HuH-7.5 (cell line): ENCODE data around the gene NETO2.
"Not testable (repeated sequence)": the region's sequence is repeated elsewhere in the genome, so short reads cannot be mapped to it uniquely, and the experiment has no call there.

ENCODE experiments used
- DNase-seq: peaks from one replicate; pipeline ENCODE4 v3.0.0; 2011; ENCODE audit warnings: low spot score

The NETO2 gene

DNA sequence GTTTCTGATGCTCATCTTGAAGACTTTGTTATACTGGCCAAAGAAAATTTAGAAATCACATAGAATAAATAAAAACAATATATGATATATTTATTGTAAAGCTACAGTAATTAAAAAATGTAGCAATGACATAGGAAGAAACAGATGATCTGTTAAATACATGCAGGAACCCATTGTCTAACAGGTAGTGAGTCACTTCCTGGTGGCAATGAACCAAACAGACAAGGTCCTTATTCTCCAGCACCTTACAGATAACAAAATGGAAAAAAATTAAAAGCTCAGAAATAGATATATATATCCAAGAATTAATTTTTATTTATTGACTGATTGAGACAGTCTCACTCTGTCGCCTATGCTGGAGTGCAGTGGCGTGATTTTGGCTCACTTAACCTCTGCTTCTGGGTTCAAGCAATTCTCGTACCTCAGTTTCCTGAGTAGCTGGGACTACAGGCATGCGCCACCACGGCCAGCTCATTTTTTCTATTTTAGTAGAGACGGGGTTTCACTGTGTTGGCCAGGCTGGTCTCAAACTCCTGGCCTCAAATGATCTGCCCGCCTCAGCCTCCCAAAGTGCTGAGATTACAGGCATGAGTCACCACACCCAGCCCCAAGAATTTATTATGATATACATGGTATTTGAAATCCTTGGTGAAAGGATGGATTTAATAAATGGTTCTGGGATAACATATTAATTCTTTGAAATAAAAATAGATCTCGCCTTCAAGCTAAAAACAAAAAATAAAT, 7.5 kb downstream of the NETO2 start:
- no peak for DNase-seq

DNA sequence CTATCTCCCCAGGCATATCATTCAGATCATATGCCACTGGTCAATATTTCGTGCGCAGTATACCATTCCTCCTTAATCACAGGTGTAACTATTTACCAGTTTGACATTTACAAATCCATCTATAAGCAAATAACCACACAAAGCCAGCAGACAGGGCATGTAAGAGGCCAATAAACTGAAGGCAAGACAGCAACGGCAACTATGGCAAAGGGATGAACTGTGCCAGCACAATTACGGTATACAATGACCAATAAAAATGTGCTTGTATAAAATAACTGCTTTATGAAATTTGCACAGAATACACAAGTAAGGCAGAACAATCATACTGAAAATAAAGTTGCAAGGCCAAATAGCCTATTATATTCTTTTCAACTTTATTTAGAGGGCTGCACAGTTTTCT, 9.2 kb downstream of the NETO2 start:
- DNase-seq, result no peak

DNA sequence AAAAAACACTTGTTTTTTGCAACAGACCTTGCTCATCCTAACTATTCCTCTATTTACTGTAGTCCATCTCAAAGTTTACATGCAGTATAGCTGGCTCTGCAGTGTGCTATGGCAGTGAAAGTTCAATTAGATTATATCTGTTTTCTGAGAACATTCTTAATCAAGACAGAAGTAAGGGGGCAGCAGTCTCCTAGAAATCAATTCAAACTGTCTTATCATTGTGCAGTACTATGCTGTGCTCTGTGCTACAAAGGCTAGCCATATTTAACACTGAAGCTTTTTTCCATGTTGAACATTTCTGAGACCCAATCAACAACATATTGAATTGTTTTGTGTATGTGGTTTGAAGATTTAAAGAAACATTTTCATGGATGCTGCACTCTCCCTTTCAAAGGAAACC, 11.4 kb downstream of the NETO2 start:
- no peak for DNase-seq

DNA sequence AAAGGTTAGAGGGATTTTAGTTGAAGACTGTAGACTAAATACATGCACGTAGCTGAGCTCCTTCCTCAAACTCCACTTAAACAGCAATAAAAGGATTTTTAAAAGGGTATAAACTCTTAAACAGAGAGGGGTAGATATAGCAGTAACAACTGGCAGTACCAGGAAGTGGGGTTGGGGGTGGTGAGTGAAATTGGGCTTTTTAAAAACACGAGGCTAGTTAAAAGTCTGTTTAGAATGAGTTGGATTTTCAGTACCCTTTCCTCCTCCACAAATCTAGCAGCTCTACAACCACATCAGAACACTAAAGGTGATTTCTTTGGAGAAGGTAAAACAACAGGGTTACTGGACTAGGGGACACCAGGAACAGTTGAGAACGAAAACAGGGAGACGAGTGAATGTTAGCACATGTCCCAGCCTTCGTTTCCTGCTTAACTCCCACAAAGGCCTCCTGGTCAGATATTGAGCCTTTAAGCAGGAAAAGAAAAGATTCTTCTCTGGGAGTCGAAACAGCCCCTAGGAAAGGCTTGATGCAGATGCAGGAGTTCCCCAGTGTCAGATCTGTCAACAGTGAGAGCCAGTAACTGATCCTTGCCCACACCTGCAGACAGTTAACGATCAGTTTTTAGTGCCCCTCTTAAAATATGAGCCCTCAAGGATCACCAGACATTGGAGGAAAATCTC, 13.8 kb downstream of the NETO2 start:
- DNase-seq, result no peak

DNA sequence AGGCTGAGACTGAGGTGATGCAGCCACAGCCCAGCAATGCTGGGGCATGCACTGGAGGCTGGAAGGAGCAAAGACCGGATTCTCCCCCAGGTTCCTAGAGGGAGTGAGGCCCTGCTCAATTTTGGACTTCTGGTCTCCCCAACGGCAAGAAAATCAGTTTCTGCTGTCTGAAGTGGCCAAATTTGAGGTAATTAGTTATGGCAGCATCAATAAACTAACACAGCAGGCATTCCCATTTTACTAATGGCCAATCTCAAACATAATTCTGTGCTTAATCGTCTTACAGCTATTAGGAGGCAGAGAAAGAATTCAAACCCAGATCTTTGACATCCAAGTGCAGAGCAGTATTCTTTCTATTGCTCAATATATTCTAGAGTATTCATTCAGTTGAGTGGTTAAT, 16.2 kb downstream of the NETO2 start:
- no peak for DNase-seq

DNA sequence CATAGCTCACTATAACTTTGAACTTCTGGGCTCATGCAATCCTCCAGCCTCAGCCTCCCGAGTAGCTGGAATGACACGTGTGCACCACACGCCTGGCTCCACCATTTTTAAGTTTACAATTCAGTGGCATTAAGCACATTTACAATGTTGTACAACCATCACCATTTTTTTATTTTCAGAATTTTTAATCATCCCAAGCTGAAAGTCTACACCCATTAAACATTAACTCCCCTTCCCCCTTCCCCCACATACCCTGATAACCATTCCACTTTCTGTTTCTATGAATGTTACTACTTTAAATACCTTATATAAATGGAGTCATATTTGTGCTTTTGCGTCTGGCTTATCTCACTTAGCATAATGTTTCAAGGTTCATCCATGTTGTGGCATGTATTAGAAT, 18.0 kb downstream of the NETO2 start:
- no peak for DNase-seq

DNA sequence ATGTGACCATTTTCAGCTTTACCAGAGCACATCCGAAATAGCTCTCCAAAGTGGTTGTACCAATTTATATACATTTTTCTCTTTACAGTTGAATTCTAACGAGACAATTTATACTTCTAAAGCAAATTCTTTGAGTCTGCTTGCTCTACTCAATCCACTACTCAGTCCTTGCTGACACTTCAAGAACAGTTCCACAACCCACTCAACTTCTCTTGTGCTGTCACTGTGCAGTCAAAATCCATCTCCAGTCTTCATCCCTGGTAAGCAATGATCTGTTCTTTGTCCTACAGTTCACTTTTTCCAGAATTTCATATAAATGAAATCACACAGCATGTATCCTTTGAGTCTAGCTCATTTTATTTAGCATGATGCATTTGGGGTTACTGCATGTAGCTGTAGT, 30.6 kb downstream of the NETO2 start:
- no peak for DNase-seq

DNA sequence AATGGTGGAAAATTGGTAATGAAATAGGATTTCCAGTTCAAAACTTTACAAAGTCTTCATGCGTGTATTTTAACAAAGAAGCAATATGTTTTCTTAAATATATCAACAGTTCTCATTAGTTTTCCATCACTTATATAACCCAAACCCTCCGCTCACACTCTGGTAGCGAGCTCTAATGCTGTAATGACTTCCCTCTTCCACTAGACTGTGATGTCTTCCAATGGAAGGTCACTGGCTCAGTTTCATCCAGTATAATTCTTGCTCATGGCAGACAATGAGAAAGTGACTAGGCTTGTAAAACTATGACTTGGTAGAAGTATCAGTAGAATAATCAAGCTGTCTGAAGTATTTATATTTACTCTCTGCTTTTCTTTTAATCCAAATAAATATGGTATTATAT, 32.8 kb downstream of the NETO2 start:
- no peak for DNase-seq

DNA sequence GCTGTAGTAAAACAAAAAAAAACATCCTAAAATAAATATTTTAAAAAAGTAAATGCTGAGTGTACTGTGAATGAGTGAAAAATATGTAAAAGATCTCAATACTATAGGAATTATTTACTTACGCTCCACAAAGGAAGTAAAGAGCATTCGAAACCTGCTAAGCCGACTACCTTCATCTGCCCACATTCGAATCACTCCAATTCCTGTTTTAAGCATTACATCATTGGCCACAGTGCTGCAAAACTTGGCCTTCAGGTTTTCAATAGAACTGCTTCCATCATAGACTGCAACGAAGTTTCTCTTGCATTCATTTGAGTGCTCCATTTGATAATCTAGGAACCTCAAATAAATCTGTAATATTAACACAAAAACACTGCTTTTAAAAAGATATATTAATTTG, 34.4 kb downstream of the NETO2 start:
- no peak for DNase-seq

DNA sequence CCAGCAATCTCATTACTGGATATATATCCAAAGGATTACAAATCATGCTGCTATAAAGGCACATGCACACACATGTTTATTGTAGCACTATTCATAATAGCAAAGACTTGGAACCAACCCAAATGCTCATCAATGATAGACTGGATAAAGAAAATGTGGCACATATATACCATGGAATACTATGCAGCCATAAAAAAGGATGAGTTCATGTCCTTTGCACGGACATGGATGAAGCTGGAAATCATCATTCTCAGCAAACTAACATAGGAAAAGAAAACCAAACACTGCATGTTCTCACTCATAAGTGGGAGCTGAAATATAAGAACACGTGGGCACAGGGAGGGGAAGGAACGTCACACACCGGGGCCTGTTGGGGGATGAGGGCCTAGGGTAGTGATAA, 40.8 kb downstream of the NETO2 start:
- not testable (repeated sequence) for DNase-seq

DNA sequence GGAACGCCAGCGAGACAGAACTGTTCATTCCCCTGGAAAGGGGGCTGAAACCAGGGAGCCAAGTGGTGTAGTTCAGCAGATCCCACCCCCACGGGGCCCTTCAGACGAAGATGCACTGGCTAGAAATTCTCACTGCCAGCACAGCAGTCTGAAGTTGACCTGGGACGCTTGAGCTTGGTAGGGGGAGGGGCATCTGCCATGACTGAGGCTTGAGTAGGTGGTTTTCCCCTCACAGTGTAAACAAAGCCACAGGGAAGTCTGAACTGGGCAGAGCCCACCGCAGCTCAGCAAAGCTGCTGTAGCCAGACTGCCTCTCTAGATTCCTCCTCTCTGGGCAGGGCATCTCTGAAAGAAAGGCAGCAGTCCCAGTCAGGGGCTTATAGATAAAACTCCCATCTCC, 46.6 kb downstream of the NETO2 start:
- DNase-seq, result not testable (repeated sequence)

DNA sequence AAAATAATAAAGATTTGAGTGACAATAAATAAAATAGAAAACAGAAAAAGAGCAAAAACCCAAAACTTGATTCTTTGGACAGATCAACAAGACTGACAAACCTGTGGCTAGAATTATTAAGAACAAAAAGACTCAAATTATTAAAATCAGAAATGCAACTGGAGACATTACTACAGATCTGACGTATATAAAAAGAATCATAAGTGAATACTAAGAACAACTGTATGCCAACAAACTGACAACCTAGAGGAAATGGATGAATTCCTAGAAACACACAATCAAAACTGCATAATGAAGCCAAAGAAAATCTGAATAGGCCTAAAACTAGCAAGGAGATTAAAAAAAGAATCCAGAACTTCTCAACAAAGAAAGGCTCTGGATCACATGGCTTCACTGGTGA, 47.4 kb downstream of the NETO2 start:
- no peak for DNase-seq

DNA sequence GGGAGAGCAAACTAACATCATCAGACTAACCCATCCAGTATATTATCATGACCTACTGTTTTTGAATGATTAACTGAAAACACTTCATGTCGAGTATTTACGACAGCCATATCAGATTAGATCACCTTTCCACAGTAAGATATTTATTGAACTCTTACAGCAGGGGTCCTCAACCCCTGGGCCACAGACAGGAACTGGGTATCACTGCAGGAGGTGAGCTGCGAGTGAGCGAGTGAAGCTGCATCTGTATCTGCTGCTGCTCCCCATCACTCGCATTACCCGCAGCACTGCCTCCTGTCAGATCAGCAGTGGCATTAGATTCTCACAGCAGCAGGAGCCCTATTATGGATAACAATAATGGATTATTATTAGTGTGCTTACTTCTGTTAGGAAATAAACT, 59.5 kb downstream of the NETO2 start:
- no peak for DNase-seq

DNA sequence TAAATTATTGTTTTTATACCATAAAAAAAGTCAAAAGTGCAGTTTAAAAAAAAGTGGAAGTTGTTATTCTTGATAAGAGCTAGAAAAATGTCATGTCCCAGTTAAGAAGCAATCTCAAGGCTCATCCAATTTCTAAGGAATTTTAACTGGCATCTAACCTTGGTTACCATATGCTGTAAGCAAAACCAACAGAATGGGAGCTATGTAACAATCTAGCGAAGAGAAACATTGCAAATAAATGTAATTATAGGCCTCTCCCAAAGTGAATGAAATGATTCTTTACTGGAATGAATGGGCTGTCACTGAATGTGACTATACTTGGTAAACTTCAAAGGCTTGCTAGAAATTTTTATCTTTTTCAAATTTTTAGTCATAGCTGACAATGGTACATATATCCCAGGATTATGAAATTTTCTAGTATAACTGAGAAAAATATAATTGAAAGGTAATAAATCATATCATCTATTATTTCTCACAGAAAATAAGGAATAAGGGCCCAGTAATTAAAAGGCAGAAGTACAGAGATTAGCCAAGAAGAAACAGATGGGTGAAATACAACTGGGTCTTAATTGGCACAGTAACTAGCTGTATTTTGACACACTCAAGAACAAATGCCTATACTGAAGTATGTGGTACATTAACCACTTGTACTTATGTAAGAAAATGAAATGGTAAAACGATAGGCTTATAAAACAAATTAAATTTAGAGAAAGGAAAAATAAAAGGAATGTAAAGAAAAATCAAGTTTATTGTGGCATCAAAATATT, 61.5 kb downstream of the NETO2 start:
- no peak for DNase-seq

DNA sequence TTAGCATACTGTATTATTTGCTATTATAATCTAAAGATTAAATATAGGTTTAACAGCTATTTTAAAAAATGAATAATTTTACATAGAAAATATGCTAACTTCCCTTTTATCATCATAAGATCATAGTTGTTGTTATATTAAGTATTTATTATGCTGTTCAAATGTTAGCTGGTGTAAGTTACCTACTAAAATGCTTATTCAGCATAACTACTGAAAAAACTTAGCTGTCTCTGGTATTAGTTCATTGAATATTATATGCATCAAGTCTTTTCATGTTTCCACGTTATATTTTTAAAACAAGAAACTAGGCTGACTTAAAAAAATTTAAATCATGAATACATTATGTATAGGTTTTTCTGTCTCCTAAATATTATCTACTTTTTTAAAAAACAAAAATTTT, 62.6 kb downstream of the NETO2 start:
- no peak for DNase-seq

DNA sequence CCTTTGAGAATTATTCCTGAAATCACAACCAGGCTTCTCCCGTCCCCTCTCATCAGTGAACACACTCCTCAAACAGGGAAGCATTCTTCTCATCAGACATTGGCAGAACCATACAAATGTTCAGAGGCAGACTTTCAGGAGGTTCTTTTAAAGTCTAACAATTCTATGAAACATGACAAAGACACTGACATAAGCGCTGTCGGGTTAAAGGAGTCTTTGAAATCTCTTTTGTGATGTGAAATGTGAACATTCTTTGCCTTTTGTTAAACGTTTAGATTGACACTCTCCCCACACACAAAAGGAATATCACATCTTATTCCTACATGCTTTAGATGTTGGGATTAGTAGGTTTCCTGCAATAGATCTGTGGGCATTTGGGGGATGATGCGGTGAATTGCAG, 63.9 kb downstream of the NETO2 start:
- DNase-seq, result no peak

DNA sequence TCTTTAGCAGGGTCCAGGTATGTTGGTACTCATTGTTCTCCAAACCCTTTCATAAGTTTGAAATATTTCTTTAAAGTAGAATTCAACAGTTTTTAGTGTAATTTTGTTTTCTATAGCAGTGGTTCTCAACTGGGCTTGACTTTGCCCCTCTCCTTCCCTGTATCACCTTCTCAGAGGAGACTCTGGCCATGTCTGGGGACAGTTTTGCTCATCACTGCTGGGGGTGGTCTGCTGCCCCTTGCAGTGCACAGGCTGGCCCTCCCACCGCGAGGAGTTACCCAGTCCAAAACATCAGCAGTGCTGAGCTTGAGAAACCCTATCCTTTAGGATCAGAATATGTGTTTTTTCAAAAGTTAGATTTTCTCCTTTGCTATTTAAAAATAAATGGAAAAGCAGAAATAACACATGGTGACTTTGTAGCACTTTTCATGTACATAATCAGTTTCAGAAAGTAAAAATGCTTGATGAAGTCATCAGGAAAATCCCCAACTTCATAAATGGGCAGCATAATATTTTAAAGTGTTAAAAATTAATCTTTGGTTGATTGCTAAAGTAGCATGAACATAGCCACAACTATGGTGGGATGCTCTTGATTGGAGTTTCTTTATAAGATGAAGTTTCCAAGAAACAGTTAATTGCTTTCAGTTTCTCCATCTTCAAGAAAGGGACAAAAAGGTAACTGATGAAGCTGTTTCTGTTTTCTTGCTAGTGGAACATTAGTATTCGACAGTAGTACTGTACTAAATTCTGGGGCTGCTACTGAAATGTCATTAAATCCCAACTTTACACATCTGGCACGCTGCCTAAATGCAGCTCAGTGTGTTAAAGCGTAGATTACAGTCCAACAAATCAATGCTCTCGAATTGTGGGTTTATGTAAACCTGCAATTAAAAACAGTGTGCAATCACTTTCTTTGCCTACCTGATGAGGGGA, 70.3 kb downstream of the NETO2 start:
- no peak for DNase-seq

DNA sequence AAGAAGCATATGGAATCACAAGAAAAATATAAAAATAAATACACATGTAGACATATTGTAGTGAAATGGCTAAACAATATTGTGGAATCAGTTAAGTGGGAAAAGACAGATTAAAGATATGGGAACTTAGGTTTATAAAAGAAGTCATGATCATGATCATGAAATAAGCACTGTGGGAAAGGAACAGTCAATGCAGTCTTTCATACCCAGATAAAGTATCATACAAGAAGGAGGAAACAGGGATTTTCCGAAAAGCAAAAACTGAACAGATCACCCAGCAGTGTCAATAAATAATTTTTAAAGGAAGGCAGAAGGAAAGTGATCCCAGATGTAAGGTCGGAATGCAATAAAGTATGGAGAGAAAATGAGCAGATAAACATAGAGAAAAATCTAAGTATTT, 71.6 kb downstream of the NETO2 start:
- no peak for DNase-seq

DNA sequence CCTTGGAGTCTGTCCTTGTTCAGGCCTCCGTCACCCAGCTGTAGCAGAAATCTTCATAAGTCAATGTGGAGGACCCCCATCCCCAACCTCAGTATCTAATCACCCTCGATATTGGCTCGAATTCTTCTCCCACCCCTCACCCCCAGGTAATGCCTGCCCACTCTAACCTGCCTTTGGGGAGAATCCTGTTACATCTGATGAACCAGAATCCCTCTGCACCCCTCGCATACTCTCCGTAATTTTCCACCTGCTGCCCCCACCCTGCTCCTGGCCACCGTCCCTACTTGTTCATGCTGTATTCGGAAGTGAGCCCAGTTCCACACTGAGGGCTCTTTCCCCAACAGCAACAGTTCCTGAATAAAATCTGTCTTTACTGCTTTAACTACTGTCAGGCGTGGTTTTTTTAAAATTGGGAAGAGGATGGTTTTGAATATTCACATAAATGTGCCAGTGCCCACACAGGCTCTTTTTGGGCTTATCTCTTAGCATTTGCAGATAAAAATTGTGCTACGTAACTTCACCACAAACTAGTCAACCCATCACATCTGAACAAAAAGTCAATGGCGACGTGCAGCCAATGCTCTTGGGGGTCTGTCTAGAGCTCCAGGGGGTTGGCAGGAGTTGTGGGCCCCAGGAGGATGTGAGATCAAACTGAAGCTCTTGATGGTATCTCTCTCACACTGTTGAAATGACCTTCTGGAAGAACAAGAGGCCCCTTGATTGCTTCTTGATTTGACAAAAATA, 73.7 kb downstream of the NETO2 start:
- DNase-seq, result no peak

DNA sequence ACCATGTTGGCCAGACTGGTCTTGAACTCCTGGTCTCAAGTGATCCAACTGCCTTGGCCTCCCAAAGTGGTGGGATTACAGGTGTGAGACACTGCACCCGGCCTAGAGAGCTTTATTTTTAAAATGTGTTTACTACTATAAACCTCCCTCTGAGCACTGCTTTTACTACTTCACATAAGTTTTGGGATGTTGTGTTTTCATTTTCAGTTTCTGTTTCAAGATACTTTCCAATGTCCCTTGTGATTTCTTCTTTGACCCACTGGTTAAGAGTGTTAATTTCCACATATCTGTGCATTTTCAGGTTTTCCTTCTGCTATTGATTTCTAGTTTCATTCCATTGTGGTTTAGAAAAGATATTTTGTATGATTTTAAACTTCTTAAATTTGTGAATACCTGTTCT, 74.4 kb downstream of the NETO2 start:
- no peak for DNase-seq

DNA sequence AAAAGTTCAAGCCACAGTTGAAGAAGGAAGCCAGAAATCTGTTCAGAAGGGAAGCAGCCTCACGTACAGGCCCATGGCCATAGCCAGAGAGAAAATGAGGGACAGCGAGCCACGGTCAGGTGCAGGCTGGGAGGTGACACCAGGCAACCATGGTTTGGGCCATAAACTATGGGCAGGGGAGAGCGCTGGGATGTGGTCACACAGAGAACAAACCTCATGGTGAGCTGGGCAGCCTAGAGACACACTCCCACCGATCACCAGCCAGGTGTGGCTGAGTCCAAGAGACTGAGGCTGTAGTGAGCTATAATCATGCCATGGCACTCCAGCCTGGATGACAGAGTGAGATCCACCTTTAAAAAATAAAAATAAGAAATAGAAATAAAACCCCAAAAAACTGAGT, 76.5 kb downstream of the NETO2 start:
- no peak for DNase-seq
